H9 (cell line): ENCODE measurements around the gene CTU2. TPM values are rescaled to one million over a fixed set of nuclear protein-coding genes. Genes with fewer than 3 reads are reported as not detected.

ENCODE experiments used
- DNase-seq: peaks from one replicate; pipeline ENCODE4 v3.0.0-alpha.2; 2017
- H2AFZ ChIP-seq: one replicate; pipeline ENCODE4 v1.6.1; 2013; ENCODE audit warnings: mild to moderate bottlenecking, low read length, control low read depth, moderate library complexity
- H2AK5ac ChIP-seq: 2 replicates; pipeline ENCODE4 v1.6.1; 2013; ENCODE audit warnings: low read length, control low read depth, mixed read lengths; ENCODE audit not compliant: insufficient read length
- H2BK120ac ChIP-seq: one replicate; pipeline ENCODE4 v1.6.1; 2013; ENCODE audit warnings: low read depth, mild to moderate bottlenecking, low read length, control low read depth, inconsistent platforms; ENCODE audit not compliant: poor library complexity, severe bottlenecking
- H2BK12ac ChIP-seq: 2 replicates; pipeline ENCODE4 v1.6.1; 2013; ENCODE audit warnings: low read length, control low read depth, mixed read lengths, low read depth; ENCODE audit not compliant: insufficient read length
- H2BK15ac ChIP-seq: 2 replicates; pipeline ENCODE4 v1.6.1; 2013; ENCODE audit warnings: low read depth, low read length, control low read depth
- H2BK20ac ChIP-seq: one replicate; pipeline ENCODE4 v1.6.1; 2013; ENCODE audit warnings: low read depth, mild to moderate bottlenecking, low read length, control low read depth, inconsistent platforms; ENCODE audit not compliant: poor library complexity, severe bottlenecking
- H2BK5ac ChIP-seq: 2 replicates; pipeline ENCODE4 v1.6.1; 2013; ENCODE audit warnings: low read length, control low read depth, mixed read lengths; ENCODE audit not compliant: insufficient read length
- H3K14ac ChIP-seq: 2 replicates; pipeline ENCODE4 v1.6.1; 2013; ENCODE audit warnings: low read length, control low read depth; ENCODE audit not compliant: insufficient read depth
- H3K18ac ChIP-seq: 2 replicates; pipeline ENCODE4 v1.6.1; 2013; ENCODE audit warnings: low read depth, mild to moderate bottlenecking, mixed read lengths, low read length, control low read depth; ENCODE audit not compliant: insufficient read length
- H3K23ac ChIP-seq: 2 replicates; pipeline ENCODE4 v1.6.1; 2013; ENCODE audit warnings: low read length, control low read depth, mixed read lengths, low read depth; ENCODE audit not compliant: insufficient read length
- H3K23me2 ChIP-seq: 2 replicates; pipeline ENCODE4 v1.6.1; 2013; ENCODE audit warnings: low read depth, mild to moderate bottlenecking, mixed read lengths, low read length, control low read depth; ENCODE audit not compliant: insufficient read length, poor library complexity, severe bottlenecking
- H3K27ac ChIP-seq: 2 replicates; pipeline ENCODE4 v1.5.1; 2013; ENCODE audit warnings: low read length, control low read depth, mixed read lengths, low read depth; ENCODE audit not compliant: insufficient read length
- H3K27me3 ChIP-seq: 2 replicates; pipeline ENCODE4 v1.6.1; 2013; ENCODE audit warnings: low read length, control low read depth, inconsistent platforms; ENCODE audit not compliant: insufficient read depth
- H3K4ac ChIP-seq: 2 replicates; pipeline ENCODE4 v1.6.1; 2013; ENCODE audit warnings: low read depth, mild to moderate bottlenecking, control low read depth, inconsistent platforms, low read length, moderate library complexity
- H3K4me1 ChIP-seq: 2 replicates; pipeline ENCODE4 v1.6.1; 2013; ENCODE audit warnings: low read length, control low read depth, inconsistent platforms; ENCODE audit not compliant: insufficient read depth
- H3K4me2 ChIP-seq: 2 replicates; pipeline ENCODE4 v1.6.1; 2013; ENCODE audit warnings: low read length, control low read depth, mixed read lengths; ENCODE audit not compliant: insufficient read length, insufficient read depth
- H3K56ac ChIP-seq: 2 replicates; pipeline ENCODE4 v1.6.1; 2013; ENCODE audit warnings: low read depth, mild to moderate bottlenecking, mixed read lengths, low read length, control low read depth; ENCODE audit not compliant: insufficient read length
- H3K79me1 ChIP-seq: 2 replicates; pipeline ENCODE4 v1.6.1; 2013; ENCODE audit warnings: low read depth, mild to moderate bottlenecking, moderate library complexity, low read length, control low read depth, inconsistent platforms; ENCODE audit not compliant: insufficient read depth, poor library complexity, severe bottlenecking
- H3K79me2 ChIP-seq: 2 replicates; pipeline ENCODE4 v1.6.1; 2013; ENCODE audit warnings: low read length, control low read depth, inconsistent platforms; ENCODE audit not compliant: insufficient read depth
- H3K9ac ChIP-seq: 2 replicates; pipeline ENCODE4 v1.6.1; 2013; ENCODE audit warnings: low read length, control low read depth, mixed read lengths; ENCODE audit not compliant: insufficient read length; ENCODE audit errors: extremely low read depth
- H3K9me3 ChIP-seq: one replicate; pipeline ENCODE4 v1.6.1; 2013; ENCODE audit warnings: low read depth, low read length, inconsistent platforms; ENCODE audit not compliant: control insufficient read depth
- H3T11ph ChIP-seq: one replicate; pipeline ENCODE4 v1.6.1; 2013; ENCODE audit warnings: mild to moderate bottlenecking, low read length, control low read depth, inconsistent platforms
- H4K20me1 ChIP-seq: one replicate; pipeline ENCODE4 v1.6.1; 2013; ENCODE audit not compliant: control insufficient read depth, insufficient read length, insufficient read depth
- H4K5ac ChIP-seq: 2 replicates; pipeline ENCODE4 v1.6.1; 2013; ENCODE audit warnings: low read depth, mild to moderate bottlenecking, mixed read lengths, low read length, control low read depth; ENCODE audit not compliant: insufficient read length
- H4K8ac ChIP-seq: replicated peaks from 2 replicates; pipeline ENCODE4 v1.6.1; 2013; ENCODE audit warnings: low read length, control low read depth, mixed read lengths, low read depth; ENCODE audit not compliant: insufficient read length
- H4K91ac ChIP-seq: 2 replicates; pipeline ENCODE4 v1.6.1; 2013; ENCODE audit warnings: low read depth, mild to moderate bottlenecking, moderate library complexity, mixed read lengths, low read length, control low read depth; ENCODE audit not compliant: insufficient read length
- H3K27ac Mint-ChIP-seq, 3 experiments: 2 replicates in 2 of 3; 3 replicates in 1 of 3; pipeline ENCODE4 v1.8.0; 2020 to 2021; ENCODE audit warnings: mixed read lengths in 3 of 3, mild to moderate bottlenecking in 1 of 3, moderate library complexity in 1 of 3
- H3K27me3 Mint-ChIP-seq: 2 replicates; pipeline ENCODE4 v1.8.0; 2021; ENCODE audit warnings: low read depth, mild to moderate bottlenecking, moderate library complexity, mixed read lengths
- H3K36me3 Mint-ChIP-seq, 3 experiments: 2 replicates in 2 of 3; 3 replicates in 1 of 3; pipeline ENCODE4 v1.8.0; 2020 to 2021; ENCODE audit warnings: low read depth in 3 of 3, mixed read lengths in 3 of 3; ENCODE audit not compliant: insufficient read depth in 1 of 3
- H3K4me1 Mint-ChIP-seq, 2 experiments: 2 replicates each; pipeline ENCODE4 v1.8.0; 2020; ENCODE audit warnings: mixed read lengths in 2 of 2
- H3K4me3 Mint-ChIP-seq, 2 experiments: 2 replicates in 1 of 2; 3 replicates in 1 of 2; pipeline ENCODE4 v1.8.0; 2020 to 2021; ENCODE audit warnings: mild to moderate bottlenecking in 2 of 2, mixed read lengths in 2 of 2, moderate library complexity in 1 of 2
- H3K9me3 Mint-ChIP-seq, 2 experiments: 2 replicates in 1 of 2; 3 replicates in 1 of 2; pipeline ENCODE4 v1.8.0; 2020; ENCODE audit warnings: mild to moderate bottlenecking in 2 of 2, mixed read lengths in 2 of 2, moderate library complexity in 1 of 2
- WGBS: extraction: QIAGEN DNeasy Blood & Tissue Kit; methylation state at CpG from one replicate; pipeline ENCODE4 v1.1.7; 2013; ENCODE audit warnings: missing lambda C conversion rate, low lambda C conversion rate, mixed read lengths; ENCODE audit not compliant: insufficient read length; ENCODE audit errors: extremely low coverage; 5-methylcytosine and 5-hydroxymethylcytosine counted together
- total RNA-seq: library from RNA; stranded (reverse); gene quantifications from 2 replicates; pipeline ENCODE4 v1.2.1, GENCODE V29; 2021
- TF ChIP-seq, protein P1 (sequence below): fragments of 200-600 bp; sonication (generic); conservative IDR thresholded peaks from 3 replicates; pipeline ENCODE4 v1.8.0; 2021; ENCODE audit warnings: antibody characterized with exemption, mild to moderate bottlenecking

CTU2 gene
- total RNA-seq, 1 experiment from 2014 or later, result 32.8 TPM

DNA sequence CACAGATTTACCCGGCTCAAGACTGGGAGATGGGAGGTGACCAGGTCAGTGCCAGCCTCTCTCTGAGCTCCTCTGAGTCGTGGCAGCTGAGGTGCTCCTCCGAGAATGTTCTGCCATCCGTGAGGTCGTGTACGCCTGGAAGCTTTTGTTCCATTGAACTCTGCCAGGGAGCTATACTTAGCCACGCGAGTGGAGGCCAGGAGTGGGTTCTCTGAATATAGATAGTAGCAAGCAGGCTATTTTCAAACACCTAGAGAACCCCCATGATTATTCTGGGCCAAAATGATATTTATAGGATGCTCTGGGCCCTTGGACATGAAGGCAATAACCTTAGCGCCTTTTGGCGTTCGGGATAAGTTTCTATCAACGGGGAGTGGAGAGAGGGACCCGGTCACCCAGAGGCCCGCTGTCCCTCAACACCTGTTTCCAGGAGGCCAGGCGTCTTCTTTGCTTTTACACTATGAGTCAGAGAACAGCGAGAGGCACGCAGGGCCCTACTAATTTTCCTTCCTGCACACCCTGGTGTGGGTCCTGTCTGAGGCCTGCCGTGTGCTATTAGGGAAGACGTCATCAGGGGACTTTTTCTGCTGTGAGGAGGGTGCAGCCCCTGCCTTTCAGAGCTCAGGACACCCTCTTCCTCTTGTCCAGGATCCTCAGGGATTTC is 32.5 kb upstream of the CTU2 start:
- Histone ChIP-seq H3K14ac (no peak overlapping the region), H2AK5ac (no peak overlapping the region), H2BK20ac (no peak overlapping the region), H3K27ac (no peak overlapping the region), H4K20me1 (no peaks in the 10 kb centered on the region), H3K4me2 (no peak overlapping the region), H3K79me2 (no peaks in the 10 kb centered on the region), H3K9ac (no peak overlapping the region), H3K27me3 (no peaks in the 10 kb centered on the region), H2BK120ac (no peak overlapping the region), H3K79me1 (no peaks in the 10 kb centered on the region), H3K23me2 (no peaks in the 10 kb centered on the region), H3K9me3 (no peaks in the 10 kb centered on the region), H4K91ac (no peak overlapping the region), H3K23ac (no peak overlapping the region), H3T11ph (no peak overlapping the region), H2BK12ac (no peak overlapping the region), H2AFZ (no peak overlapping the region), H3K18ac (no peak overlapping the region), H3K4me1 (no peaks in the 10 kb centered on the region), H3K56ac (no peak overlapping the region), H2BK5ac (no peak overlapping the region), H2BK15ac (no peak overlapping the region), H3K4ac (no peak overlapping the region), H4K5ac (no peak overlapping the region), H4K8ac (no peak overlapping the region)
- Mint-ChIP-seq H3K27ac (no peak overlapping the region), H3K4me1 (peaks cover 6 to 7% of the 10 kb centered on the region in 2 experiments), H3K27me3 (no peaks in the 10 kb centered on the region; the same call in 1 of the 2 replicates), H3K4me3 (no peak overlapping the region), H3K9me3 (0 out of 5 replicates have a peak, but pooled peaks cover 0 to under 1% of the 10 kb centered on the region in 2 experiments), H3K36me3 (peaks cover 0 to 13% (median under 1%) of the 10 kb centered on the region in 3 experiments; a peak in 4 of 7 replicates)
- TF ChIP-seq, protein P1, sequence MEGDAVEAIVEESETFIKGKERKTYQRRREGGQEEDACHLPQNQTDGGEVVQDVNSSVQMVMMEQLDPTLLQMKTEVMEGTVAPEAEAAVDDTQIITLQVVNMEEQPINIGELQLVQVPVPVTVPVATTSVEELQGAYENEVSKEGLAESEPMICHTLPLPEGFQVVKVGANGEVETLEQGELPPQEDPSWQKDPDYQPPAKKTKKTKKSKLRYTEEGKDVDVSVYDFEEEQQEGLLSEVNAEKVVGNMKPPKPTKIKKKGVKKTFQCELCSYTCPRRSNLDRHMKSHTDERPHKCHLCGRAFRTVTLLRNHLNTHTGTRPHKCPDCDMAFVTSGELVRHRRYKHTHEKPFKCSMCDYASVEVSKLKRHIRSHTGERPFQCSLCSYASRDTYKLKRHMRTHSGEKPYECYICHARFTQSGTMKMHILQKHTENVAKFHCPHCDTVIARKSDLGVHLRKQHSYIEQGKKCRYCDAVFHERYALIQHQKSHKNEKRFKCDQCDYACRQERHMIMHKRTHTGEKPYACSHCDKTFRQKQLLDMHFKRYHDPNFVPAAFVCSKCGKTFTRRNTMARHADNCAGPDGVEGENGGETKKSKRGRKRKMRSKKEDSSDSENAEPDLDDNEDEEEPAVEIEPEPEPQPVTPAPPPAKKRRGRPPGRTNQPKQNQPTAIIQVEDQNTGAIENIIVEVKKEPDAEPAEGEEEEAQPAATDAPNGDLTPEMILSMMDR, result no peak
- no peak for DNase-seq
- WGBS, result no CpG with 5 or more reads among the region's 19 CpGs
